ENCODE results near the gene FREY1.

DNA sequence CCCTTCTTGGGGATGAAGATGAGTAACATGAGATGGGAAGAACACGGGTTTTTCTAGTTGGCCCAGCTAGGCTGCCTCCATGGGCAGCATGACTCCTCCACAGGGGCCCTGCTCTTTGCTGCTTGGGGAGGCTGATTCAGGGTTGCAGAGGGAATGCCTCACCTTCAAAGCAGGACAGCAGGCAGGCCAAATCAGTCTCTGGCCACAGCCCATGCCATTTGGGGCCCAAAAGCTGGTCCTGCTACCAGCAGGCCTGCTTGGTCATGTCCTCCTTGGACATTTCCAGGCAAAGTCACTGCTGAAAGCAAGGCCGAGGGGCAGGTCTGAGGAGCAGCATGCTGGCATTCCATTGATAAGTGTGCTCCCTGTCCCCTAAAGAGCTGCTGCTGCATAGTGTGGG, 35.4 kb downstream of the FREY1 start:
- TF ChIP-seq, protein P1, sequence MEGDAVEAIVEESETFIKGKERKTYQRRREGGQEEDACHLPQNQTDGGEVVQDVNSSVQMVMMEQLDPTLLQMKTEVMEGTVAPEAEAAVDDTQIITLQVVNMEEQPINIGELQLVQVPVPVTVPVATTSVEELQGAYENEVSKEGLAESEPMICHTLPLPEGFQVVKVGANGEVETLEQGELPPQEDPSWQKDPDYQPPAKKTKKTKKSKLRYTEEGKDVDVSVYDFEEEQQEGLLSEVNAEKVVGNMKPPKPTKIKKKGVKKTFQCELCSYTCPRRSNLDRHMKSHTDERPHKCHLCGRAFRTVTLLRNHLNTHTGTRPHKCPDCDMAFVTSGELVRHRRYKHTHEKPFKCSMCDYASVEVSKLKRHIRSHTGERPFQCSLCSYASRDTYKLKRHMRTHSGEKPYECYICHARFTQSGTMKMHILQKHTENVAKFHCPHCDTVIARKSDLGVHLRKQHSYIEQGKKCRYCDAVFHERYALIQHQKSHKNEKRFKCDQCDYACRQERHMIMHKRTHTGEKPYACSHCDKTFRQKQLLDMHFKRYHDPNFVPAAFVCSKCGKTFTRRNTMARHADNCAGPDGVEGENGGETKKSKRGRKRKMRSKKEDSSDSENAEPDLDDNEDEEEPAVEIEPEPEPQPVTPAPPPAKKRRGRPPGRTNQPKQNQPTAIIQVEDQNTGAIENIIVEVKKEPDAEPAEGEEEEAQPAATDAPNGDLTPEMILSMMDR (IDR thresholded peaks at IDR 0.05), result no peak
- TF ChIP-seq POLR2A (IDR thresholded peaks at IDR 0.05), result no peak
- no peak for TF ChIP-seq POLR2AphosphoS5 (IDR thresholded peaks at IDR 0.05)
- TF ChIP-seq EP300 (IDR thresholded peaks at IDR 0.05), result no peak

Measured in upper lobe of left lung (tissue), 4 donors.